AML-193 (cell line): ENCODE results near the gene BRMS1.
"Not testable (repeated sequence)": the region's sequence is repeated elsewhere in the genome, so short reads cannot be mapped to it uniquely, and the experiment has no call there.

Source experiments
- DNase-seq, 2 experiments: peaks; one replicate each; lab custom pipeline; 2025; lab: John Stamatoyannopoulos, UW

The BRMS1 gene, protein sequence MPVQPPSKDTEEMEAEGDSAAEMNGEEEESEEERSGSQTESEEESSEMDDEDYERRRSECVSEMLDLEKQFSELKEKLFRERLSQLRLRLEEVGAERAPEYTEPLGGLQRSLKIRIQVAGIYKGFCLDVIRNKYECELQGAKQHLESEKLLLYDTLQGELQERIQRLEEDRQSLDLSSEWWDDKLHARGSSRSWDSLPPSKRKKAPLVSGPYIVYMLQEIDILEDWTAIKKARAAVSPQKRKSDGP

DNA sequence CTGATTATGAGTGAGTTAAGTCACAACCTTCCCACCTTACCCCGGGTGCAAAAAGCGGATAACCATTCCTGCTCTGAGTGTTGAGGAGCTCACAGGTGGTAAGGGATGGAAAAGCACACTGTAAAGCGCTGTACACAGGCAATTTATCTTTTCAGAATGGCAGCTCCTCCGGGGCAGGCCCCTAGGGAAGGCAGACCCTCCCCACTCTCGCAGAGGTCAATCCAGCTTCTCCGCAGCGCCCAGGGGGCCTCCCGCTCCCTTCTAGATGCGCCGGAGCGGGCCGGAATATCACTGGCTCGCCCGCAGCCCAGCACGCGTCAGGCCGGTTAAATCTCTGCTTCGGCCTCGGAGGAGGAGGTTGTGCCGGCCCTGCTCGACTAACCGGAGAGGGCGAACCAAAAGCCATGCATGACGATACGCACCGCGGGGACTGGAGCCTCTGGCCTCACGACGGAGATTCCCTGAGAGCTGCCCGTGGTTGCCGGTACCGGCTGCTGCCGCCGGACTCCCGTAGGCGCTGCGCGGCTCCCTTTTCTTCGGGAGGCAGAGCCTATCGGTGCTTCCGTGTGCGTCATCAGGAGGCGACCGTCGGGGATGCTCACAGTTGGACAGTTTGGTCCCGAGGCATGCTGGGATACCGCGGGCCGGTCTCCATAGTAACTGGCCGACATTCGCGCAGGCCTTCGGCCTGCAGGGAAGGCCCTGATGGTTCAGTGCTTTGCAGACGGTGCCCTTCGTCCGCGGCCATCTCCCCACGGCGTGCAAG, at the start of gene BRMS1:
Gene BRMS1, minus strand, starts transcription at position 555 of the 766 bp plus-strand sequence. CDS start 2,870 bp downstream, outside the sequence.
- peak; percentile 81 to 92 for DNase-seq

DNA sequence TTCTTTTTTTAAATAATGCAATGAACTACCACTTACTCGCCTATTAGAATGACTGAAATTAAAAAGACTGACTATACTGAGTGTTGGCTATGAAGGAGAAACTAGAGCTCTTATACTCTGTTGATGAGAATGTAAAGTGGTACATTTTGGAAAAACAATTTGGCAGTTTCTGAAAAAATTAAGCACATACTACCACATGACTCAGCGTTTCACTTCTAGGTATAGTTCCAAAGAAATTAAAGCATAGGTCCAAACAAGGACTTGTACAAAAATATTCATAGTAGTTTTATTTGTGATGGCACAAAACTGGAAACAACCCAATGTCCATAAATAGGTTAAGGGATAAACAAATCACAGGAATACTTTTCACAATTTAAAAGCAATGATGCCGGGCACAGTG, 49.0 kb upstream of the BRMS1 start:
- no peak for DNase-seq

DNA sequence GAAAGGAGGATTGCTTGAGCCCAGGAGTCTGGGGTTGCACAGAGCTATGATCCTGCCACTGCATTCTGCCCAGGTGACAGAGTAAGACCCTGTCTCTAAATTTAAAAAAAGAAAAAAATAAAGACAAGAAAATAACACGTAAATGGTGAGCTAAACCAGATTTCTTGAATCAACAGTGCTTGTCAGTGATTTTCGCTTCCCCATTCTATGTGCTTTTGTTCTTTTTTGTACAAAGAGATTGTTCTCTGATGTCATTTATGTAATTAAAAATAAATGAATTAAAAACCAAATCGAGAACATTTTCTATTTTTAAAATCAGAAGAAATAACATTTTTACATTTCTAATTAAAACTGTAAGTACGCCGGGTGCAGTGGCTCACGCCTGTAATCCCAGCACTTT, 46.4 kb upstream of the BRMS1 start:
- no peak for DNase-seq

DNA sequence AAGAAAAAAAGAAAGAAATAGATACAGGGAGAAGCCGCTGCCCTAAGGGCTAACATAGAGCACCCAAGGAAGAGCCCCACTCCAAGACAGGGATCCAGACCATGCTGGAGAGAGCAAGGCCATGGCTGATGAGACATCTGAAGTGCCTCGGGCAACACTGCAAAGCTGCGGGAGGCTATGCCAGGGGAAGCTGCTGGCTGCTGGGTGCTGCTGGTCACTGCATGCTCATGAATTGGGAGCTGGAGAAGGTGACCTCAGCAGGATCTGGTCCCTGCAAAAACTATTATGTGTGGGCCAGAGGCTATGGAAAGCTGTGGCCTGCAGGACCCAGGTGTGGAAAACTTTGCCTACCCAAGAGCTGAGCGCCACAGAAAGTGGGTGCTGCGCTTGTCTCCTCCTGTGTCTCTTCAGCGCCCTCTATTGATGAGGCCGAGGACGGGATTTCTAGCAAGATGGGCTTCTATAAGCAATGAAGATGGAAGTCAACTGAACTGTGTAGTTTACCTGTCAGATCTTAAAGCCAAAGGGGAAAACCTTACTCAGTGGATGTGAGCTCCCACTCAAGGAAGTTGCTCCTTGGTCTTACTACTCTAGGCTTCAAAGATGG, 44.0 kb upstream of the BRMS1 start:
- peak; percentile 58 to 64 for DNase-seq

DNA sequence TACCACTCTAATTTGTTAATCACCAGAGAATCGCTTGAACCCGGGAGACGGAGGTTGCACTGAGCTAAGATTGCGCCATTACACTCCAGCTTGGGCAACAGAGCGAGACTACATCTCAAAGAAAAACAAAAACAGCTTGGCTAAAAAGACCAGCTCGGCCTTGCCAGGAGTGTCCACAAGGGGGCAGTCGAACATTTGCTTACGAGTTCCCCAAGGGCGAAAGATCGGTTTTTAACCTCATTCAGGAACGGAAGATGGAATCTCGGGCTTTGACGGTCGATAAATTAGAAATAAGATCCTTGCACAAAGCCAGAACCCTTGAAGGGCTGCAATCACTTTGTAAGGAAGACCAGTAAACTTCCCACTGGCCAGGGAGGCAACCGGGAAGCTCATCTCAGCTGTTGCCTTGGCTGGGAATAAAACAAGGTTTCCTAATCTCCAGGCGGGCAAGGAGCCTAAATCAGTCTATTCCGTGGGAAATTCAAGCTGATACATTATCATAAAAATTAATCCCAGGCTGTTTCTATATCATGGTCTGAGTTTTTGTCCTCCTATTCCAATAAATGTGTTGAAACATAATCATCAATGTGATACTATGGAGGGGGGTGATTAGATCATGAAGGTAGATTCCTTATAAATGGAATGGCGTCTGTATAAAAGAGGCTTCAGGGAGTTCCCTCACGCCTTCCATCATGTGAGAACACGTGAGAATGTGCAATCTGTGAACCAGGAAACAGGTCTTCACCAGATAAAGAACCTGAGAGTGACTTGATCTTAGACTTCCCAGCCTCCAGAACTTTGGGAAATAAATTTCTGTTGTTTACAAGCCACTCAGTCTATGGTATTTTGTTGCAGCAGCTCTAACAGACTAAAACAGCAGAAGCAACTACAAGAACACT, 41.5 kb upstream of the BRMS1 start:
- peak; percentile 70 to 78 for DNase-seq

DNA sequence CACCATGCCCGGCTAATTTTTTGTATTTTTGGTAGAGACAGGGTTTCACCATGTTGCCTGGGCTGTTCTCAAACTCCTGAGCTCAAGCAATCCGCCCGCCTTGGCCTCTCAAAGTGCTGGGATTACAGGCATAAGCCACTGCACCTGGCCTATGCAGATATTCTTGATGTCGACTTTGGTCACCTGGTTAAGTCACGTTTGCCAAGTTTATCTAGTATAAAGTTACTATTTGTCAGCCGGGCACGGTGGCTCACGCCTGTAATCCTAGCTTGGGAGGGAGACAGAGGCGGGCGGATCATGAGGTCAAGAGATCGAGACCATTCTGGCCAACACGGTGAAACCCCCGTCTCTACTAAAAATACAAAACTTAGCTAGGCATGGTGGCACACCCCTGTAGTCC, 39.4 kb upstream of the BRMS1 start:
- DNase-seq: not testable (repeated sequence)

DNA sequence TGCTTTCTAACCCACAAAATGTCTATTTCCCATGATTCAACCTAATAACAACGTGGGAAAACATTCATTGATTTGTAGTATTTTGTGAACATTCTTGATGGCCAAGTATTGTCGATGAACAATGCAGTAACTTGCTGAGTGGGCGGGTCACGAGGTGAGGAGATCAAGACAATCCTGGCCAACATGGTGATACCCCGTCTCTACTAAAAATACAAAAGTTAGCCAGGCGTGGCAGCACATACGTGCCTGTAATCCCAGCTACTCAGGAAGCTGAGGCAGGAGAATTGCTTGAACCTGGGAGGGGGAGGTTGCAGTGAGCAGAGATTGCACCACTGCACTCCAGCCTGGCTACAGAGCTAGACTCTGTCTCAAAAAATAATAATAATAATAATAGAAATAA, 35.4 kb upstream of the BRMS1 start:
- not testable (repeated sequence) for DNase-seq

DNA sequence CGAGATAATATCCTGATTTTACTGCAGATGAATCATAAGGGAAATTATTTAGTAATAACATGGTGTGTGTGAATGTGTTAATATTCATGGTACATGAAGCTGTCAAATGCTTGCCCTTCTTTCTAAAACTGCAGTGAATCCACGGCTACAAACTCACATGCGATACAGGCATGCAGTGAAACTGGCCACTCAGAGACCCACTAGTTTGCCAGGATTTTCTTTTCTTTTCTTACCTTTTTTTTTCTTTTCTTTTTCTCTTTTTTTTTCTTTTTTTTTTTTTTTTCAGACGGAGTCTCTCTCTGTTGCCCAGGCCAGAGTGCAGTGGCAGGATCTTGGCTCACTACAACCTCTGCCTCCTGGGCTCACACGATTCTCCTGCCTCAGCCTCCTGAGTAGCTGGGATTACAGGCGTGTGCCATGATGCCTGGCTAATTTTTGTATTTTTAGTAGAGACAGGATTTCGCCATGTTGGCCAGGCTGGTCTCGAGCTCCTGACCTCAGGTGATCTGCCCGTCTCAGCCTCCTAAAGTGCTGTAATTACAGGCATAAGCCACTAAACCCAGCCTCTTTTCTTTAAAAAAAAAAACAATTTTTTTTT, 28.9 kb upstream of the BRMS1 start:
- DNase-seq: not testable (repeated sequence)

DNA sequence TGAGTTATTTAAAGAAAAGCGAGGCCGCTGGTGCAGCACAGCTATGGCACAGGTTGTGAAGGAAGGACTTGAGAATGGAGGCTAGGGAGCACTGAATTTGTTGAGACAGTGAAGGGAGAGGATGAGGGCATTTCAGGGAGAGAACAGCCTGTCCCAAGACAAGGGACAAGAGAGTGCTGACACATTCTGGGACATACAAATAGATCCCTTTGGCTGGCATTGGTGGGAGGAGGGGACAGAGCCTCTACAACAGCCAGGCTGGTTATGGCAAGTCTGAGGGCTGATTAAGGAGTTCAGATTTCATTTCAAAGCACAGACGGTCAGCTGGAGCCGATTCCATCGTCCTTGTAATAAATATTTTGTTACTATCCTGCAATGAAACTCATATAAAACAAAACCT, 28.4 kb upstream of the BRMS1 start:
- DNase-seq: no peak

DNA sequence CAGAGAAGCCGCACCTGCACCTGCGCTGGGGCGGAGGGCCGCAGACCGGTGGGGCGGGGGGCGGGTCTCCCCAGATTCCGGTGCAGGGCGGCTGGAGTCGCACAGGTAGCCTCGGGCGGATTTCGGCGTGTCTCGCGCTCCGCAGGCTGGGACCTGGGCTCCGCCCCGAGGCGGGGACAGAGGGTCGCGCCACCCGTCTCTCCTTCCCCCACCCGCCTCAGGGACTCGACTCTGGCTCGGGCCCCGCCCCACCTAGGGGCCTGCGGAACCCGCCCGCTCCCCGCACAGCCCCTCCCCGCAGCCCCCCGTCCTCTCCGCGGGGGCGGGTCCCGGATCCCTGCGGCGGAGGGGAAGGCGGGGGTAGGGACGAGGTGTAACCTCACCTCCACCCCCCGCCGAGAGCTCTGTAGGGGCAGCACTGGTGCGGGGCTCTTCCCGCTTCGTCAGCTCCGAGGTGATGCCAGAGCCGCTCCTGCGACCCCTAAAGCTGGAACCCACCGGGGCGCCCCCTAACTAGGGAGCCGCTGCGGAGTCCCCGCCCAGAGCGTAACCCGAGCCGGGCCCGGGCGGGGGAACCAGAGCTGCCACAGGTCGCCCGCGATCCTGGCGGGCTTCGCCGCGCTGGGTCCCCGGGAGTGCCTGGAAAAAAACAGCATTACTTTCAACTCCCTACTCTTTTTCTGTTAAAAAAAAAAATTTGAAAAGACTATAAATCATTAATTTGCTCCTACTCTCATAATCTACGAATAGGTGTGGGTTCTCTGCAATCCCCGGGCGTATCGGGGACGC, 26.9 kb upstream of the BRMS1 start, which contains the start of gene SLC29A2:
Gene SLC29A2, minus strand, starts transcription at position 134 of the 789 bp plus-strand sequence. CDS start 169 bp downstream, outside the sequence.
- DNase-seq: no peak

DNA sequence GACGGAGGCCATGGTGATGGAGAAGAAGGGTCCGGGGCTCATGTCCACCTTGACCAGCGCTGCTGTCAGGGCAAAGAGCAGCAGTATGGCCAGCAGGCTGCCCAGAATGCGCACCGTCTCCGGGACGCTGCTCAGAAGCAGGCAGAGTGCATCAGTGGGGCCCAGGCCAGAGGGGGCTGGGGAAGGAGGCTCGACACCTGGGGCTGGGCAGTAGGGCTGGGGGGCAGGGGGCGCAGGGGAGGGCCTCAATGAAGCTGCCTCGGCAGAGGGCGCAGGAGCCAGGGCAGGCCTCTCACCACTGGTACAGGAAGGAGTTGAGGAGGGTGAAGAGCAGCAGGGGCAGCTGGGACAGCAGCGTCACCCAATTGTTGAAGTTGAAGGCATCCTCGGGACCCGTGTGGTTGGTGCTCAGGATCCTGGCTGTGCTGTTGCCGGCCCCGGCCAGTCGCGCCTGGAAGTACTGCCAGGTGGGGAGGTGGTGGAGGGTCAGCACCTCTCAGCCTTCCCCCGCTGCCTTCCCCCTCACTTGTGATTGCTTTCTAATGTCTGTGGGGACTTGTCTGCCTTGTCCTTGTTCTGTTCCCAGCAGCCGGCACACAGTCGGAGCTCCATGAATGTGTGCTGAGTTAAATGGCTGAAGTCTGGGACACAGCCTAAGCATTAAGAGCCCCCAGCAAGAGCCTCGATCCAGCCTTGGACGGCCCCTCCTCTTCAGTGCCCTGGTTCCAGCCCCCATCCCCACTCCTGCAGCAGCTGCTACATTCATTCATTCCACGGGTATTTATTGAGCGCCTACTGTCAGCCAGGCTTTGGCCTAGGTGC, 24.4 kb upstream of the BRMS1 start:
- no peak for DNase-seq

DNA sequence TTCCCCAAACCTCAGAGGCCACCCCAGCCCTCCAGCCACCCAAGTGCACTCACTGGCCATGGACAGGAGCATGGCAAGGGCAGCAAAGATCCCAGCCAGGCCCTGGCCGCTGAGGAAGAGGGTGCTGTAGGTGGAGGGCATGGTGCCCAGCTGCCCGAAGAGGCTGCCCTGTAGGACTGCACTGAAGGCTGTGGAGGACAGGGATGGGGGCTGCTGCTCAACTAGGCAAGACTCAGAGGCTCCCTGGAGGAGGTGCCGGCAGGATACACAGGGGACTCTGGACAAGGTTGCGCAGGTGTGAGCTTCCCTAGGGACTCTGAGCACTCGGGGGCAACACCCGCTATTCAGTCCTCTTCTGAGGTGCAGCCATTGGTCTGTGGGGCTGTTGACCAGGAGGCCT, 23.6 kb upstream of the BRMS1 start:
- no peak for DNase-seq

DNA sequence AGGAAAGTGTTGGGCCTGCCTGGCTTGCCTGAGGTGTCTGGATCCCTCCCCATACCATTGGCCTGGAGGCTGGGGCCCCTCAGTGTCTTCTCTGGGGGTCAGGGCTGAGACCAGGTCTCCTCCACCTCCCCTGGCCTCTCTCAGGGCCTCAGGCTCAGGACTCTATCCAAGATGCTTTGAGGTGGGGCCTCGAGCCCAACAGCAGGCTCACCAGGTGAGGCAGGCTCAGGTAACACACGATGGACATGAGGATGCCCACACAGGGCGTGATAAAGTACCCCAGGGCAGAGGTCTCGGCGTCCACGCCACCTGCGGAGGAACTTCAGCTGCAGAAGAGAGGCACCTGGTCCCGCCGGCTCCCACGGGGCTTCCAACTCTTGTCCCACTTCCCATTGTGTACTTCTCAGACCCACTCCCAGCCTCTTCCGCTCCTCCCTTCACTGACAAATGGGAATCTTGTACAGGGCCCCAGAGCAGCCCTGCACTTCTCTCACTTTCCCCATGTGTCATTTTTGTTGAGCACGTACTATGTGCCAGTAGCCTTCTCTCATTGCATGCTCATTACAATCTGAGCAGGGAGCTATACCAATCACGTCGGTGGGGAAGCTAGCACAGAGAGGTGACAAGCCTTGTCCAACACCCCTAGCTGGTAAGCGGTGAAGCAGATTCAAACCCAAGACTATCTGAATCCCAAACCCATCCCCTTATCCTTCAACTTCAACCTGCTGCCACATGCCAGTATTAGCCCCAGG, 22.8 kb upstream of the BRMS1 start:
- DNase-seq: no peak

DNA sequence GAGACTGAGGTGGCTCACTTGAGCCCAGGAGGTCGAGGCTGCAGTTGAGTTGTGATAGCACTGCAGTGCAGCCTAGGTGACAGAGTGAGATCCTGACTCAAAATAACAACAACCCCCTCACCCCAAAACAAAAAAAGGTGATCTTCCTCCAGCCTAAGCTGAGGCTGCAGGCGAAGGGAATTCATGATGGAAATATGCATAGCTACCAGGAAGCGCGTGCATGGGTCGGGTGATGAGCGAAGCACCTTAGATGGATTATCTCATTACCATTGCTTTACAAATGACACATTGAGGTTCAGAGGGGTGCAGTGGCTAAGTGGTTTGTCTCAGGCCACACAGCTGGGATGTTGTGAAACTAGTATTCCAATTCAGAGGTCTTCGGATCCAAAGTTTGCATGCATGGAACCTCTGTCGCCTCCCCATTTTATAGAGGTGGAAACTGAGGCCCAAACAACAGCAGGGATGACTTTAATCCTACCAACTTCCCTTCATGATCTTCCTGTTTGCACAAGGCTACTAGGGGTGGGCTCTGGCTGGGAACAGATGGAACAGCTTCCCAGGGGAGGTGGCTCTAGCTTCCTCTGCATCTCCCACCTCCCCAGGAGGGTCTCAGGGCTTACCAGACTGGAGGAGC, 22.1 kb upstream of the BRMS1 start:
- no peak for DNase-seq

DNA sequence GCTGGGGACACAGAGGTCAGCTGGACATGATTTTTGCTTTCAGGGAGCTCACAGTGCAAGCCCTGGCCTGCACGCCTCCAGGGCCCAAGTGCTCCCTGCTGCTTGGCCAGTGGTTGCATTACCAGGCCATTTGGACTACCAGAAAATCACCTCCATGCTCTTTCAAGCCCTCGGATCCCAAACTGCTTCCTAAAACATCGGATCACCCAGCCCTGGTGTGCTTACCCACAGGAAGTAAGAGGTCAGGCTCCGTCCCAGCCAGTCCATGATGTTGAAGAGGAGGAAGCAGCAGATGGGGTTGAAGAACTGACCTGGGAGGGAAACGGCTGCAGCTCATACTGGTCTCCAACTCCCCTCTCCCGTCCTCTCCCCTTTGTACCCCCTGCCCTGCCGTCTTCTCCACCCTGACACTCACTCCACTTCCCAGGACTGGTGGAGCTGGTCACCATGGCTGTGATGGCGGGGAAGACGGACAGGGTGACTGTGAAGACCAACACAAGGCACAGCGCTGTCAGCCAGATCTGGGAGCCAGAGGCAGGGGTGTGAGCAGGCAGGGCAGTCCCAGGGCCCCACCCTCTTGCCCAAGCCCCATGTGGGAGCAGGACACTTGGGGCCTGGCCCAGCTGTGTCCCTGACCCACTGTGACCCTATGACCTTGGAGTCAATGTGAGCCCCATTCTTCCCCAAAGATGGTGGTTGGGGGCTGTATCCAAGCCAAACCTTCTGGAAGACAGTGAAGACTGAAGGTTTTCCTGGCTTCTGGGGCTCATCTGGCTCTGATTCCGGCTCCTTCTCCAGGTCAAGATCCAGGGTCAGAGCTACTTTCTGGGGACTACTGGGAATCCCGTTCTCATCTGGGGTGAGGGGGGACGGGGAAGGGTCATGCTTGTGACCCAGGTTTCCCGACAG, 21.1 kb upstream of the BRMS1 start:
- no peak for DNase-seq

DNA sequence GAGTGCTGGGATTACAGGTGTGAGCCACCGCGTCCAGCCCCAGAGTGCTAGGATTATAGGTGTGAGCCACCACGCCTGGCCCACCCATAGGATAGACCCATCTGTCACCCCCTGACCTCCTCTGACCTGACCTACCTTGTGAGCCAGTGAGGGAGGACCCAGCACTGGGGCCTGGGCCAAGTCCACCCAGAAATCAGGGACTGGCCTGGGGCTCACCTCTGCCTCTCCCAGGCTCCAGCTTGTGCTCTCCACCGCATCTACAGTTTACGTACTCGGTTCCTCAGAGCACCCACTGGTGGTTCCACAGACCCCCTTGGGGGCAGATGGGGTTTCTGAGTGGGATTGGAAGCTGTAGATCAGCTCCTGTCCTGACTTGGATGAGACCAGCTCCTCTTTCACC, 20.3 kb upstream of the BRMS1 start:
- no peak for DNase-seq

DNA sequence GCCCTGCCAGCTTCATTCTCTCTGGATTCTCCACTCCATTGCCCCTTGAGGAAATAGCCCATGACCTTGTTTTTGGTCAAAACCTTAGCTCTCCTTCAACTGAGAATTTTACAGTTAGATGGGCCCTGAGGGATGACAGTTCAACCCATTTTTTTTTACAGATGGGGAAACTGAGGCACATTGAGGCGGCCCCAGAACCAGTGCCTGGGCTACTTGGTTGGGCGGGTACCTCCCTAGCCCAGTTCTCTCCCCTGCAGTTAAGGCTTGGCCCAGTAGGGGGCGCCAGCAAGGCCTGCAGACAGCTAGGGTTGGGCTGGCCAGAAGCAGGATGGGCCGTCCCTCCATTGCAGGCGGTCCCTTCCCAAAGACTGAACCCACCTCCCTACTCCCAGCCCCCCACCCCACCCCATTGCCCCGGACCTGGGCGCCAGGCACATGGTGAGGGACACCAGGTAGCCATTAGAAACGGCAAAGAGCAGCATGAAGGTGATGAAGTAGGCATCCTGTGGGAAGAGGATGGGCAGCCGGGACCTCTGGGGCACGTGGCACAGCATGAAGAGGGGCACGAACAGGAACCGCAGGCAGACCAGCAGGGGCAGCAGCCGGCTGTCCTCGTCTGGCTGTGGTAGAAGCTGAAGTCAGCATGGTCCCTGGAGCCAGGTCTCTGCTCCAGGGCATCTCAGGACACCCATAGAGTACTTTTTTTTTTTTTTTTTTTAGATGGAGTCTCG, 19.1 kb upstream of the BRMS1 start:
- DNase-seq: peak in 1 of 2 experiments; percentile 3
